Retinal pigment epithelial cell (primary cell): ENCODE results near the gene BBS9.

Experiments
- DNase-seq: peaks from one replicate; pipeline ENCODE4 v3.0.0-alpha.2; 2010; ENCODE audit warnings: low read depth
- H3K4me3 ChIP-seq: 2 replicates; pipeline ENCODE4 v1.5.1; 2011; ENCODE audit warnings: mild to moderate bottlenecking, low read length, control low read depth, moderate library complexity
- TF ChIP-seq, protein P1 (sequence below): conservative IDR thresholded peaks from 2 replicates; pipeline ENCODE4 v1.5.1; 2011; ENCODE audit warnings: low read depth, low read length, control low read depth, inconsistent platforms

The BBS9 gene

DNA sequence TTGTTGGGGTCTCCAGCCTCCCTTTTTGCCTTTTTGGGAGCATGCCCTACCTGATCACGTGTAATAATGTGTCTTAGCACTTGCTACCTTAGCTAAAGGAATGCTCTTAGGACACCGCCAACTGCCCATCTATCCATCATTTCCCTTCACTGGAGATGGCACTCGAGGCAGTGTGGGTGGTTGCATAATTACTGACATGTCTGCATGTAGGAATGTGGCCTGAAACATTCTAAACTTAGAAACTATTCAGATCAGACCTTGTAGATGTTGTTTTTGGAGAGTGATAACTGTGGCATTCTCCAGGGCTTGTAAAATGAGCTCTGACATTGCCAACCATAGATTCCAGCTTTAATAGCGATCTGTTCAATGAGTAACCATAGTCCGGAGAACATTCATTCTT, 365.8 kb downstream of the BBS9 start:
- TF ChIP-seq, protein P1, sequence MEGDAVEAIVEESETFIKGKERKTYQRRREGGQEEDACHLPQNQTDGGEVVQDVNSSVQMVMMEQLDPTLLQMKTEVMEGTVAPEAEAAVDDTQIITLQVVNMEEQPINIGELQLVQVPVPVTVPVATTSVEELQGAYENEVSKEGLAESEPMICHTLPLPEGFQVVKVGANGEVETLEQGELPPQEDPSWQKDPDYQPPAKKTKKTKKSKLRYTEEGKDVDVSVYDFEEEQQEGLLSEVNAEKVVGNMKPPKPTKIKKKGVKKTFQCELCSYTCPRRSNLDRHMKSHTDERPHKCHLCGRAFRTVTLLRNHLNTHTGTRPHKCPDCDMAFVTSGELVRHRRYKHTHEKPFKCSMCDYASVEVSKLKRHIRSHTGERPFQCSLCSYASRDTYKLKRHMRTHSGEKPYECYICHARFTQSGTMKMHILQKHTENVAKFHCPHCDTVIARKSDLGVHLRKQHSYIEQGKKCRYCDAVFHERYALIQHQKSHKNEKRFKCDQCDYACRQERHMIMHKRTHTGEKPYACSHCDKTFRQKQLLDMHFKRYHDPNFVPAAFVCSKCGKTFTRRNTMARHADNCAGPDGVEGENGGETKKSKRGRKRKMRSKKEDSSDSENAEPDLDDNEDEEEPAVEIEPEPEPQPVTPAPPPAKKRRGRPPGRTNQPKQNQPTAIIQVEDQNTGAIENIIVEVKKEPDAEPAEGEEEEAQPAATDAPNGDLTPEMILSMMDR: no peak
- H3K4me3 ChIP-seq: no peak overlapping the region
- peak; percentile 2 for DNase-seq

DNA sequence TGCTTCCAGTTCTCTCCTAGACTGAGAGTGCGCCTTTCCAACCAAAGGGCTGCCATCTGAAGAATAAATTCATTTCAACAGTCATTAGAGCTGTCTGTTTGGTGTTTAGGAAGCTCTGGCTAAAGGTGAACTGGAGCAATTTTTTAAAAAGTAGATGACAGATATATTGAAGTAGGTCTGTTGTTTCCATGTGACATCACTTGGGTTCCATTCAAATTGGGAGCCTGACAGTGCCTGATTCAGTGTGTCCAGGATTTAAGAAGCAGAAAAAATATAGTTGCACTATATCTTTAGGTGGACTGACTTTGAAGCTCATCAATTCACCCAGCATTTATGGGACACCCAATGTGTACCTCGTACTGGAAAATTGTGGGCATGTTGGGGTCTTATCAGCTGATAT, 367.7 kb downstream of the BBS9 start:
- H3K4me3 ChIP-seq: no peak overlapping the region
- DNase-seq: no peak
- TF ChIP-seq, protein P1: no peak

DNA sequence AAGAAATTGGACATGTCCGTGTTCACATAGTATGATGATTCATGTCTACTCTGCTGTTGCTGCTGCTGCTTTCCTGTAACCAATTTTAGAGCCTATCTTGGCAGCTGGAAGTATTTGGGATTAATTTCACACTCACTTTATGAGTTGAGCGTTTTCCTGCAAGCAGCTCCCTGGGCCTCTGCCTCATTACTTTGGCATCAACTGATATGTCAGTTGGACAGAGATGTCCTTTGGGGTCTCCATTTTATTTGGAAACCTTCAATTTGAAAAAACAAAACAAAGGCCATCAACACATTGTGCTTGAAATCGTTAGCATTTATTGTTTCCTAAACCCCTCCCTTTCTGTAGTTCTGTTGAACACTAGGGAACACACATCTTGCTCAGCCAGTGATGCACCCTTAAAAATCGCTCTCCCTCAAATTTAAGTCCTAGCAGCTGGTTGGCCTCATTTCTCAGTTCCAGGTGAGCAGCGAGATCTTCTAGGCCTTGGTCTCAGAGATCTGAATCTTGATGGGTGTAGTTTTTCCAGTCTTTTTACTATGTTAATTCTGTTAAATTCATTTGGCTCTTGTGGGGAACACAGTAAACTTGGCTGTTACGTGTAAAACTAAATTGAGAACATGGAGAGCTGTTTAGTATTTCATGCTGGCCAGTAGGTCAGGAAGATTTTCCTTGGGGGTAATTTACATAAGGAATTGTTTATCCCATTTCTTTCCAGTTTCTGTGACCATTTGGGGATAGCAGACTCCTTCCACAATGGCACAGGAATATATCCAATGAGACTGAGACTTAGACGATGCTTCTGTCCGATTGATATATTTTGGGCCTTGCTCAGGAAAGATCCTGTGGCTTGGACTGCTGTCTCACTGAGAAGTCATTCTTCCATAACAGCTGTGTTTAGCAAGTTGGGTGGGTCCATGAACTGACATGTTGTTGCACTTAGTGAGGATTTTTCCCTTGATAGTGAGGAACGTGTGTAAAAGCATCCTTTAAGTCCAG, 371.6 kb downstream of the BBS9 start:
- TF ChIP-seq, protein P1: no peak
- DNase-seq: no peak

GRCh38 chr7:33503014-33503413, 373.6 kb downstream of the BBS9 start:
- H3K4me3 ChIP-seq: no peak overlapping the region
- DNase-seq: no peak
- TF ChIP-seq, protein P1: no peak

More for the DNA sequence above, 371.6 kb downstream of the BBS9 start:
- no peak overlapping the region for H3K4me3 ChIP-seq

DNA sequence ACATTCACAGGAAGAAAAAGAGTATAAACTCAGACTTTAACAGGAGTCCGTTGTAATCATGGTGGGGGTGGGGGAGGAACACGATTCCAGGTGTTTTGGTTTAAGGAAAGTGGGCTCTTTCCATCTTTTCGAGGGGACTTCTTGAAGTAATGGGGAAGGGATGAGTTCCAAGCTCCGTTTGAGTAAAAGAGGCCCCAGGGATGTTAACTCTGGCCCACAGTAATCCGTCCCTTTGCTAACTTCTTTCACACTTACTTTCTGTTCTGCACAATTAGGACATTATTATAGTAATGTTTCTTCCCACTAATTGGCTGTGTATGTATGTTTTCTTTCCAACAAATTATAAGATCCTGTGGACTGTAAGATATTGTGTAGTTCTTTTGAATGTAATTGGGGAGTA, 374.4 kb downstream of the BBS9 start:
- no peak overlapping the region for H3K4me3 ChIP-seq
- DNase-seq: no peak
- TF ChIP-seq, protein P1: no peak

DNA sequence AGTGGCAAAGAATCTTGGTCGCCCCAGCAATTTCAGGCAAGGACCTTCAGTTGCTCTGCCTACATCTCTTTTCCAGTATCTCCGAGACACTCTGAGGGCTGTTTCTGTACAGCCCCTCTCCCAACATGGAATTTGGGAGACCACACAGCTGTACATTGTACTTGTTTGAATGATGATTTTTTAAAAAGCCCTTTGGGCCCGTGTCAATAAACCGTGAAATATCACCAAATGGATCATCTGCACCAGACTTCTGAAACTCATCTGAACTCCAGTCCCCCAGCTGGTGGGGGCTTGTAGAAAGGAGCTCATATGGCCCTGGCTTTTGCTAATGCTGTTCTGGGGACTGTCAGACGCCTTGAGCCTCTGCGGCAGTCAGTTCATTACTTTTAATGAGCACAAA, 374.9 kb downstream of the BBS9 start:
- TF ChIP-seq, protein P1: no peak
- DNase-seq: no peak
- no peak overlapping the region for H3K4me3 ChIP-seq

- TF ChIP-seq, protein P1: no peak
- DNase-seq: no peak
- no peak overlapping the region for H3K4me3 ChIP-seq
Measured at GRCh38 chr7:33509206-33509605, 379.8 kb downstream of the BBS9 start.
